ENCODE data around the gene PCSK6.

PCSK6 gene

DNA sequence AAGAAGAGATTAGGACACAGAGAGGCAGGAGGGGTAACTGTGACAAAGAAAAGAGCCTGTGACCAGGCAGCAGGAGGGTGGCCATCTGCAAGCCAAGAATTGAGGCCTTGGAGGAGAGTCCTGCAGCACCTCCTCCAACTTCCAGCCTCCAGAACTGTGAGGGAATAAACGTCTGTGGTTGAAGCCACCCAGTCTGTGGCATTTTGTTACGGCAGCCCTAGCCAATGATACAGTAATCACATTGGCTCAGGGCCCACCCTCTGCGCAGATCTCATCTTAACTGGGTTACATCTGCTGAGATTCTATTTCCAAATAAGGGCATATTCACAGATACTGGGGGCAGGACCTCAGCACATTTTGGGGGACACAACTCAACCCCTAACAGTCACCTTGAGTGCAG is 223.5 kb downstream of the PCSK6 start:
- no peak for DNase-seq

GRCh38 chr15:101264911-101265641 is 224.4 kb downstream of the PCSK6 start:
- no peak for DNase-seq

- DNase-seq, result no peak
Observed at GRCh38 chr15:101264011-101264410, 225.5 kb downstream of the PCSK6 start.

GRCh38 chr15:101262551-101262950 is 227.0 kb downstream of the PCSK6 start:
- DNase-seq, result no peak

DNA sequence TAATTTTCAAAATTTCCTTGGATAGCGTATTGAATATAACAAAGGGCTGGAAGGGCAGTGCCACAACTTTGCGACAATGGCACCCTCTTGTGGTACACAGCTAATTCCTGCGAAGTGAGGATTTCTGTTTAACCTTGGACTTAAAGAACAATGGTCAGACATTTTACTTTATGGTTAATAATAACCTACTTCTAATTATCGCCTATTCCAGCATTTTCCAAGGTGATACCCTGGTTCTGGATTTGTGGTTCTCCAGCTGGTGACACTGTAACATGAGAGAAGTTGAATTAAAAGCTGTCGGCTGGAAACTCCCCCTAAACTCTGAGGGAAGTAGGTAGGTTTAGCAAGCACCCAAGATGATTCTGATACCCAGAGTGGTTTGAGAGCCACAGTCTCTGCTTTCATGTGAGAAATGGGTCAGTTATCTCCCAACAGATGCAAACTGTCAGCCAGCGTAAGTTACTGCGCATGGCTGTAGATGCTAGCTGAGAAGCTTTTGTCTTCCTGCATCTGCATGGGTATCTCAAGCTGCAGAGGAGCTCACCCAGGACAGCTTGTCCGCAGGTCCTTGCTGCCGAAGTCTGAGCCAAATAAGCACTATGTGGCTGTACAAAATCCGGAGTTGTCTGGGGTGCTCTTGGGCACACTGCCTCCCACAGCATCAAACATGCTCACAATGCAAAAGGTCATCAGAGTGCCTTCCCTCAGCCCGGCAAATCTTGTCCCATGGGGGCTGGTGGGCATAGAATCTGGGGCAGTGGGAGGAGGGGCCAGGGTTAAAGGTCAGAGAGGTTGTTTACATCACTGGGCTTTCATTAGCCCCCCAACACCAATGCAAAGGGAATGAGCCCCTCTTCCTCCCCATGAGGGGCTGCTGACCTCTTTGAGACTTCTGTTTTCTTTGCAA is 231.0 kb downstream of the PCSK6 start:
- DNase-seq, result peak; percentile 49

DNA sequence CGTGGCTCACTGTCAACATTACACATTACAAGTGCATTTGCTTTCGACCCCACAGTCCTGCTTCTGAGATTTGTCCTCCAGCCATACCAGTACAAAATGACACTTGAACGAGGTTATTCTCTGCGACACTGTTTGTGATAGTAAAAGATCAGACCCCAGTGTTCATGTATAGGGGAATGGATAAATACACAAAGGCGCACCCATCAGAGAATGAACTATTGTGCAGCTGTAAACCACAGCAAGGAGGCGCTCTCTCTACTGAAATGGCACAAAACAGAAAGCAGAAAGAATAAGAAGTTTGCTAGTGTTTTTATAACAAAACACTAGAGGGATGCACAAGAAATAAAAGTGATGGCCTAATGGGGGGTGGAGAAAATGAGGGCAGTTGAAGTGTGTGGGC is 232.8 kb downstream of the PCSK6 start:
- no peak for DNase-seq

DNA sequence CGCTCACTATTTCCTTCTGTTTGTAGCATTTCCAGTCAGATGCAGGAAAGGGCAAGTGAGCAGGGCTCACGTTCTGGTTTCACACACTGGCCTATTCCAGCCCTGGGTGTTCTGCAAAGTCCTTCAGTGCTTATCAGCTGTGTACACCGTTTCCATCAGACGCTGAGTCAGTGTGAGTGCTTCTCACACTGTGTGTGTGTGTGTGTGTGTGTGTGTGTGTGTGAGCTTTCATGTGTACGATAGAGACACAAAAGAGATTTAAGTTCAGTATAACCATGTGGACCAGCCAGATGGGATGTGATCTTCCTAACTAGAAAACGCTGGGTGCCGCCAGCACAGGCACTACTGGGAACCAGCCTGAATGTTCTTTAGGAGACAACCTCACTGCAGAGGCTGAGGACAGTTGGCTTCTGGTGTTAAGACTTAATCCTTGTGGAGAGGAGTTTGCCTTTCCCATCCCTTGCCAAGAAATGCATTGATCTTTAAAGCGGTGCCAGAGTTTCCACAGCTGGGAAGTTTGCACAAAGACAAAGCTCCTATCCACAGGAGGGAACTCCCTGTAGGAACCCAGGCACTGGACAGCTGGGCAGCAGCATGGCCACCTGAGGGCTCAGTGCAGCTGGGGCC is 233.8 kb downstream of the PCSK6 start:
- DNase-seq, result no peak

- DNase-seq, result no peak
Observed at GRCh38 chr15:101255051-101255395, 234.5 kb downstream of the PCSK6 start.

GRCh38 chr15:101254157-101255050 is 235.1 kb downstream of the PCSK6 start:
- no peak for DNase-seq
